A549 (cell line): ENCODE results near the gene OR2T35. TPM values are rescaled to one million over a fixed set of nuclear protein-coding genes. Genes with fewer than 3 reads are reported as not detected.
"Not testable (repeated sequence)": the region's sequence is repeated elsewhere in the genome, so short reads cannot be mapped to it uniquely, and the experiment has no call there.

Experiments used
- ATAC-seq, 2 experiments: fragments of 200-7000 bp in 1 of 2; fragments of >200 bp in 1 of 2; cut with Nextera tagmentation in 1 of 2; cut with Tn5 transposase in 1 of 2; 3 replicates each; pipeline versions ENCODE4 v1.8.0 to v1.9.1; 2018 to 2020; ENCODE audit warnings: mild to moderate bottlenecking in 1 of 2, moderate library complexity in 1 of 2
- CTCF ChIA-PET: fragments of 300-600 bp; sonication (Branson Sonifier 250); formaldehyde crosslinking; extraction: SDS; loops from one replicate; lab custom pipeline; 2021; ENCODE audit warnings: antibody characterized with exemption, inconsistent platforms; lab: Yijun Ruan, JAX
- POLR2A ChIA-PET: fragments of 350-600 bp; formaldehyde crosslinking; extraction: SDS; loops from one replicate; lab custom pipeline; 2021; ENCODE audit warnings: antibody characterized with exemption, inconsistent platforms; lab: Yijun Ruan, JAX
- DNase-seq, 2 experiments: peaks; one replicate each; pipeline versions ENCODE4 v3.0.0 to v3.0.0-alpha.2; 2011 to 2016; ENCODE audit warnings: low read depth in 1 of 2, low spot score in 1 of 2
- FAIRE-seq: peaks from 2 replicates; lab custom pipeline; 2011; peaks lifted over from hg19 to GRCh38; lab: Jason Lieb, UNC
- H3K27ac ChIP-seq, 2 experiments: fragments of >200 bp; sonication (Bioruptor Twin); formaldehyde crosslinking; 3 replicates each; pipeline ENCODE4 v1.5.1; 2016 to 2017
- H3K4me1 ChIP-seq: fragments of >200 bp; sonication (Bioruptor Twin); formaldehyde crosslinking; 3 replicates; pipeline ENCODE4 v1.6.1; 2016
- H3K4me2 ChIP-seq: fragments of >200 bp; sonication (Bioruptor Twin); formaldehyde crosslinking; 3 replicates; pipeline ENCODE4 v1.6.1; 2016
- H3K4me3 ChIP-seq: fragments of >200 bp; sonication (Bioruptor Twin); formaldehyde crosslinking; 3 replicates; pipeline ENCODE4 v1.5.1; 2016
- H3K9me3 ChIP-seq: fragments of >200 bp; sonication (Bioruptor Twin); formaldehyde crosslinking; 3 replicates; pipeline ENCODE4 v1.6.1; 2016
- WGBS: methylation state at CpG from one replicate; pipeline ENCODE4 v1.1.6; 2017; ENCODE audit errors: missing lambda C conversion rate; 5-methylcytosine and 5-hydroxymethylcytosine counted together
- polyA plus RNA-seq, 4 experiments: library from polyadenylated mRNA; depleted of rRNA in 3 of 4; stranded (reverse); fragments of >200 nt; fragmentation: RNase III in 1 of 4; extraction: RNeasy Plus Mini Kit Qiagen cat#74134 plus additional on column Dnase treatment in 1 of 4; gene quantifications; 2 replicates in 3 of 4; 3 replicates in 1 of 4; pipeline ENCODE4 v1.2.3, GENCODE V29; 2011 to 2017

Gene OR2T35
- polyA plus RNA-seq, 2 of the 4 experiments (the other 2 are of a cell fraction), result not detected

- WGBS, result no CpG with 5 or more reads among the region's 1 CpG
- H3K4me1 ChIP-seq, H3K4me3 ChIP-seq, POLR2A ChIA-PET, FAIRE-seq, DNase-seq, H3K4me2 ChIP-seq, ATAC-seq, CTCF ChIA-PET, H3K27ac ChIP-seq, H3K9me3 ChIP-seq: not testable (repeated sequence)
Measured at GRCh38 chr1:248648770-248649536, 3.9 kb upstream of the OR2T35 start.

DNA sequence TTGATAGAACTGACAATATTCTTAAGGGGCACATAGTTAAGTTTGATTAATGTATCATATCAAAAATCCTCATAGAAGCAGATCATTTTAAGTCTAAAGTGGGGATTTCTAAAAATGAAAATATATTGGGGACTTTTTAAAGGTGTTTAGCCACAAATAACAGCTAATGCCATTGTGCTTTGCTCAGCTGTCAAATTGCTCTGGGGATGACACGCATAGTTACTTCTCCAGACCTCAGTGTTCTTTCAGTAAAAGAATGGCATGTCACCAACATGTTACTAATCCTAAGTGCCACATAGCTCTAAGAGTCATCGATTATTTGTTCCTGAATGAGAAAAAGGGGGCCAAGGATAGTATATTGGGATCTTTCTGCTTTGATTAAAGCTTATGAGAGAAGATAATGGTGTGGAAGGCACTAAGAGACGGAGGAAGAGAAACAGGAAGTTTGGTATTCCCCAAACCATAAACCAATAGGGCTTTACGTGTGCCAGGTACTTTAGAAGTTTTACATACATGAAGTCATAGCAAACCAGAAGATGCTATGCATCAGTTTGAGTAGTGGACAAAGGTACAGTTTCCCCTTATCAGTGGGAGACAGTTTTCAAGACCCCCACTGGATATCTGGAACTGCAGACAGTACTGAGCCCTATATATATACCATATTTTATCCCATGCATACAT, 2.0 kb downstream of the OR2T35 start:
- WGBS, result no CpG with 5 or more reads among the region's 4 CpGs
- ATAC-seq, POLR2A ChIA-PET, H3K9me3 ChIP-seq, H3K27ac ChIP-seq, H3K4me3 ChIP-seq, H3K4me2 ChIP-seq, CTCF ChIA-PET, H3K4me1 ChIP-seq, DNase-seq: not testable (repeated sequence)
- peak; percentile 28 for FAIRE-seq

DNA sequence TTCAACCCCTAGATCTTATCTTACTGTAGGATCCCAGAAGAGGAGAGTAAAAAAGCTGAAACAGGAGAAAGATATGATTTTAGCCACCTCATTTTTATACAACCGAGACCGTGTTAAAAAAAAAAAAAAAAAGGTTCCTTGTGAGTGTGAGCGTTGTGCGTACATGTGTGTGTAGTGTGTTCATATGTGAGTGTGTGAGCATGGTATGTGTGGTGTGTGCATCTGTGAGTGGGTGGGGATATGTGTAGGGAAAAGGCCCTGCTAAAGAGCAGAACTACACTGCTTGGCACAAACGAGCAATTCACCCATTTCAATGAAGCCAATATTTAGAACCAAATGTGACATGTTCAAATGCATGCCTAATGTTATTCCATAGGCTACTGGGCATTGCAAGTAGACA, 3.5 kb downstream of the OR2T35 start:
- H3K4me1 ChIP-seq, H3K9me3 ChIP-seq, FAIRE-seq, ATAC-seq, CTCF ChIA-PET, POLR2A ChIA-PET, DNase-seq, H3K4me3 ChIP-seq, H3K27ac ChIP-seq, H3K4me2 ChIP-seq: not testable (repeated sequence)
- 21% methylated on average over 4 of the region's 5 CpGs for WGBS

GRCh38 chr1:248640906-248641305, 4.2 kb downstream of the OR2T35 start:
- ATAC-seq, H3K9me3 ChIP-seq, H3K4me3 ChIP-seq, H3K4me1 ChIP-seq, H3K27ac ChIP-seq, DNase-seq, POLR2A ChIA-PET, H3K4me2 ChIP-seq, CTCF ChIA-PET, FAIRE-seq: not testable (repeated sequence)
- no CpG with 5 or more reads among the region's 3 CpGs for WGBS

- POLR2A ChIA-PET, CTCF ChIA-PET, H3K9me3 ChIP-seq, ATAC-seq, H3K4me1 ChIP-seq, H3K4me3 ChIP-seq, DNase-seq, H3K27ac ChIP-seq, H3K4me2 ChIP-seq, FAIRE-seq: not testable (repeated sequence)
- no CpG with 5 or more reads among the region's 5 CpGs for WGBS
Measured at GRCh38 chr1:248639652-248640051, 5.4 kb downstream of the OR2T35 start.

DNA sequence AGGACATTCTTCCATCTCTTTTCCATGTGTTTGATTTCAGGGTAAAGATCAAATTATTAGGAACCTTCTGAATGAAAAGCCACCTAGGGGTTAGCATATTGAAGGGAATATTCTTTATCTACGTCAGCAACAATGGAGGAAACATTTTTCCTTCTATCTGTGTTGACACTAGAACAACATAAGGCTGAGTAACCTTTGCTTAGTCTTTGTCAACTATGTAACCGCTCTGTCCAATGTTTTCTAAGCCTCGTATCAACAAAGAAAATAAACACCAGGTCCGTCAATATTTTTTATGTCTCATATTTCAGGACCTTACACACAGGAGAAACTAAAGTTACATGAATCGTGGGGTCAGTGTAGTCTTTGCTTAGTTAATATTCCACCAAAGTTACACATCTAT, 8.5 kb downstream of the OR2T35 start:
- DNase-seq, CTCF ChIA-PET, H3K4me2 ChIP-seq, H3K4me3 ChIP-seq, POLR2A ChIA-PET, H3K27ac ChIP-seq, FAIRE-seq, H3K9me3 ChIP-seq, H3K4me1 ChIP-seq: not testable (repeated sequence)
- peak in 1 of 2 experiments; percentile 33; a peak in 1 of 6 replicates for ATAC-seq
- WGBS, result 0% methylated on average over 4 of the region's 5 CpGs

GRCh38 chr1:248634991-248635390, 10.1 kb downstream of the OR2T35 start, which contains the start of gene OR2T11:
TSS of gene OR2T11 (minus strand) at chr1:248635091. CDS start at chr1:248627128, 7,963 bp downstream.
- FAIRE-seq, H3K9me3 ChIP-seq, POLR2A ChIA-PET, H3K4me2 ChIP-seq, H3K4me3 ChIP-seq, DNase-seq, ATAC-seq, CTCF ChIA-PET, H3K4me1 ChIP-seq, H3K27ac ChIP-seq: not testable (repeated sequence)
- no CpG with 5 or more reads among the region's 2 CpGs for WGBS
